ENCODE data around the gene PTPRN2.

DNA sequence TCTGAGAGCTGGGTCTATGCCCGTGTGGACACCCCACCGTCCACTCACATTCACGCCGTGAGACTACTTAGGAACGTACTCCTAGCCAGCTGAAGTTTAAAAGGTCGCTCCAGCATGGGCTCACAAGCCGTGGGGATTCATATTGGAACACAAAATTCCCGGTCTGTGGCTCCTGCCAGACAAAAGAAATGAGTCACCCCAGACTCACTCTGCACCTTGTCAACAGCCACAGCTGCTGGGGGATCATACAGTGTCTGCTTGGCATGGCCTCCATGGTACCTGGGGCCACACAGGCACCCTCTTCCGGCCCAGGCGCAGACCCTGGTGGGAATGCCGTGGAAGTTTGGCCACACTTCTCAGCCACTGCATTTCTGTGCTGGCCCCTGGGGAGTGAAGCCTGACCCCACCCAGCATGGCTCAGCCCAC is 1022.4 kb downstream of the PTPRN2 start:
- TF ChIP-seq, protein P1, sequence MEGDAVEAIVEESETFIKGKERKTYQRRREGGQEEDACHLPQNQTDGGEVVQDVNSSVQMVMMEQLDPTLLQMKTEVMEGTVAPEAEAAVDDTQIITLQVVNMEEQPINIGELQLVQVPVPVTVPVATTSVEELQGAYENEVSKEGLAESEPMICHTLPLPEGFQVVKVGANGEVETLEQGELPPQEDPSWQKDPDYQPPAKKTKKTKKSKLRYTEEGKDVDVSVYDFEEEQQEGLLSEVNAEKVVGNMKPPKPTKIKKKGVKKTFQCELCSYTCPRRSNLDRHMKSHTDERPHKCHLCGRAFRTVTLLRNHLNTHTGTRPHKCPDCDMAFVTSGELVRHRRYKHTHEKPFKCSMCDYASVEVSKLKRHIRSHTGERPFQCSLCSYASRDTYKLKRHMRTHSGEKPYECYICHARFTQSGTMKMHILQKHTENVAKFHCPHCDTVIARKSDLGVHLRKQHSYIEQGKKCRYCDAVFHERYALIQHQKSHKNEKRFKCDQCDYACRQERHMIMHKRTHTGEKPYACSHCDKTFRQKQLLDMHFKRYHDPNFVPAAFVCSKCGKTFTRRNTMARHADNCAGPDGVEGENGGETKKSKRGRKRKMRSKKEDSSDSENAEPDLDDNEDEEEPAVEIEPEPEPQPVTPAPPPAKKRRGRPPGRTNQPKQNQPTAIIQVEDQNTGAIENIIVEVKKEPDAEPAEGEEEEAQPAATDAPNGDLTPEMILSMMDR (IDR thresholded peaks at IDR 0.05), result no peak
- TF ChIP-seq POLR2A (IDR thresholded peaks at IDR 0.05), result no peak
